C4-2B (cell line): ENCODE data around the gene FUT4.

Experiments used
- ZFX ChIP-seq: fragments of 450-650 bp; IDR thresholded peaks from 2 replicates; pipeline ENCODE4 v1.6.1; 2017
- TF ChIP-seq, protein P1 (sequence below): fragments of 450-650 bp; conservative IDR thresholded peaks from 2 replicates; pipeline ENCODE4 v1.5.1; 2017; ENCODE audit warnings: mild to moderate bottlenecking

GRCh38 chr11:94494126-94494680 lies 49.5 kb upstream of the FUT4 start:
- TF ChIP-seq, protein P1, sequence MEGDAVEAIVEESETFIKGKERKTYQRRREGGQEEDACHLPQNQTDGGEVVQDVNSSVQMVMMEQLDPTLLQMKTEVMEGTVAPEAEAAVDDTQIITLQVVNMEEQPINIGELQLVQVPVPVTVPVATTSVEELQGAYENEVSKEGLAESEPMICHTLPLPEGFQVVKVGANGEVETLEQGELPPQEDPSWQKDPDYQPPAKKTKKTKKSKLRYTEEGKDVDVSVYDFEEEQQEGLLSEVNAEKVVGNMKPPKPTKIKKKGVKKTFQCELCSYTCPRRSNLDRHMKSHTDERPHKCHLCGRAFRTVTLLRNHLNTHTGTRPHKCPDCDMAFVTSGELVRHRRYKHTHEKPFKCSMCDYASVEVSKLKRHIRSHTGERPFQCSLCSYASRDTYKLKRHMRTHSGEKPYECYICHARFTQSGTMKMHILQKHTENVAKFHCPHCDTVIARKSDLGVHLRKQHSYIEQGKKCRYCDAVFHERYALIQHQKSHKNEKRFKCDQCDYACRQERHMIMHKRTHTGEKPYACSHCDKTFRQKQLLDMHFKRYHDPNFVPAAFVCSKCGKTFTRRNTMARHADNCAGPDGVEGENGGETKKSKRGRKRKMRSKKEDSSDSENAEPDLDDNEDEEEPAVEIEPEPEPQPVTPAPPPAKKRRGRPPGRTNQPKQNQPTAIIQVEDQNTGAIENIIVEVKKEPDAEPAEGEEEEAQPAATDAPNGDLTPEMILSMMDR: no peak
- peak; percentile 82 for TF ChIP-seq ZFX
